ENCODE results near the gene PIK3CD. TPM values are rescaled to one million over a fixed set of nuclear protein-coding genes. Genes with fewer than 3 reads are reported as not detected.
A peak's percentile ranks its signal among the peaks of the same experiment; 100 is the strongest.

The PIK3CD gene
- total RNA-seq, 1 experiment from 2014 or later = 10.3 TPM

DNA sequence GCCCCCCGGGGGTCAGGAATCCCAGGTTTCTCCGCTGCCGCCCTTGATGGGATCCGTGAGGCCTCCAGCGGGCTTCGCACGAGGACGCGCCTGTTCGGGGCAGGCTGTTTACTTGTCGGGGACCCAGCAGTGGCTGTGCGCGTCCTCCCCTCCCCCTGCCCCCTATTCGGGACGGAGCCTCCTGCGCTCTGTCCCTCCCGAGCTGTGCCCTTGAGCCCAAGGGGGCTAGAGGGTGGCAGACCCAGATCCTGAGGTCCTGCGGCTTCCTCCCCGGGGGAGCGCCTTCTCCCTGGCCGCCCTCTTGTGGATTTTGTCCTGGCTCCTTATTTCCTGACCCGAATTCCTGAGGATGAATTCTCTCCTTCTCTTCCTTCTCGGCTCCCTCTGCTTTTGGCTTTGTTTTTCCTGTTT, 38.4 kb downstream of the PIK3CD start:
- H3K36me3 ChIP-seq (ENCODE audit: low read depth) = no peaks in the 10 kb centered on the region
- CTCF ChIA-PET = no interaction called here
- intact Hi-C loops (cut with micrococcal nuclease; ENCODE audit: unreplicated experiment) = no loop called here
- peaks cover 20% of the 10 kb centered on the region for H3F3A ChIP-seq (ENCODE audit: insufficient read depth, low read depth)
- no peaks in the 10 kb centered on the region for H3K9me2 ChIP-seq (ENCODE audit: insufficient read depth)
- no peaks in the 10 kb centered on the region for H3K9me3 ChIP-seq (ENCODE audit: insufficient read depth, low read depth)
- H4K20me1 ChIP-seq (ENCODE audit: insufficient read depth) = no peaks in the 10 kb centered on the region
- peaks cover 15% of the 10 kb centered on the region; the same call in 1 of the 2 replicates for H3K4me1 ChIP-seq (replicated peaks; ENCODE audit: insufficient read depth)
- no peaks in the 10 kb centered on the region for H3K27me3 ChIP-seq (ENCODE audit: insufficient read depth, low read depth)
- TF ChIP-seq, protein P1, sequence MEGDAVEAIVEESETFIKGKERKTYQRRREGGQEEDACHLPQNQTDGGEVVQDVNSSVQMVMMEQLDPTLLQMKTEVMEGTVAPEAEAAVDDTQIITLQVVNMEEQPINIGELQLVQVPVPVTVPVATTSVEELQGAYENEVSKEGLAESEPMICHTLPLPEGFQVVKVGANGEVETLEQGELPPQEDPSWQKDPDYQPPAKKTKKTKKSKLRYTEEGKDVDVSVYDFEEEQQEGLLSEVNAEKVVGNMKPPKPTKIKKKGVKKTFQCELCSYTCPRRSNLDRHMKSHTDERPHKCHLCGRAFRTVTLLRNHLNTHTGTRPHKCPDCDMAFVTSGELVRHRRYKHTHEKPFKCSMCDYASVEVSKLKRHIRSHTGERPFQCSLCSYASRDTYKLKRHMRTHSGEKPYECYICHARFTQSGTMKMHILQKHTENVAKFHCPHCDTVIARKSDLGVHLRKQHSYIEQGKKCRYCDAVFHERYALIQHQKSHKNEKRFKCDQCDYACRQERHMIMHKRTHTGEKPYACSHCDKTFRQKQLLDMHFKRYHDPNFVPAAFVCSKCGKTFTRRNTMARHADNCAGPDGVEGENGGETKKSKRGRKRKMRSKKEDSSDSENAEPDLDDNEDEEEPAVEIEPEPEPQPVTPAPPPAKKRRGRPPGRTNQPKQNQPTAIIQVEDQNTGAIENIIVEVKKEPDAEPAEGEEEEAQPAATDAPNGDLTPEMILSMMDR (conservative IDR thresholded peaks at IDR 0.05) = no peak
- TF ChIP-seq EZH2 (IDR thresholded peaks at IDR 0.05; ENCODE audit: low read depth) = no peak
- no peaks in the 10 kb centered on the region for H3K79me2 ChIP-seq (ENCODE audit: low read depth)
- peak in 1 of 2 experiments; percentile 32 for DNase-seq
- peak overlapping the region; percentile 84 for H3K4me2 ChIP-seq
- TSS peak; percentile 52 for BruUV-seq (replicated peaks)
- no peak overlapping the region for H3K27ac ChIP-seq
- H3K4me3 ChIP-seq = peak overlapping the region; percentile 50; the same call in 1 of the 2 replicates
- peak overlapping the region; percentile 50; the same call in 1 of the 2 replicates for H2AFZ ChIP-seq
- POLR2A ChIA-PET (ENCODE audit: unreplicated experiment) = no interaction called here

- no TSS peak for BruUV-seq (replicated peaks)
- H3K27ac ChIP-seq = no peak overlapping the region
- POLR2A ChIA-PET (ENCODE audit: unreplicated experiment) = interaction anchor here (0.6 kb wide), 1 partner anchor 146 kb away, joined by 10 read pairs; no protein-coding TSS in a partner anchor
Measured at GRCh38 chr1:9690440-9691107, 39.0 kb downstream of the PIK3CD start.

GRCh38 chr1:9691108-9691445, 39.5 kb downstream of the PIK3CD start:
- H3K4me1 ChIP-seq (replicated peaks; ENCODE audit: insufficient read depth) = peaks cover 15% of the 10 kb centered on the region; the same call in 1 of the 2 replicates
- no peaks in the 10 kb centered on the region for H3K9me2 ChIP-seq (ENCODE audit: insufficient read depth)
- H3K36me3 ChIP-seq (ENCODE audit: low read depth) = no peaks in the 10 kb centered on the region
- H3K27ac ChIP-seq = no peak overlapping the region
- no peaks in the 10 kb centered on the region for H3K79me2 ChIP-seq (ENCODE audit: low read depth)
- no peaks in the 10 kb centered on the region for H3K9me3 ChIP-seq (ENCODE audit: insufficient read depth, low read depth)
- no peak overlapping the region for H3K4me2 ChIP-seq
- ChIA-PET POLR2A (ENCODE audit: unreplicated experiment) (interaction anchor here (0.6 kb wide), 2 partner anchors 46 to 146 kb away, joined by 10 to 12 read pairs; no protein-coding TSS in a partner anchor), CTCF (interaction anchor here (0.6 kb wide), 2 partner anchors 11 to 18 kb away, joined by 3 to 7 read pairs; no protein-coding TSS in a partner anchor)
- no peaks in the 10 kb centered on the region for H4K20me1 ChIP-seq (ENCODE audit: insufficient read depth)
- H3F3A ChIP-seq (ENCODE audit: insufficient read depth, low read depth) = peaks cover 15% of the 10 kb centered on the region
- no peaks in the 10 kb centered on the region for H3K27me3 ChIP-seq (ENCODE audit: insufficient read depth, low read depth)
- intact Hi-C loops (cut with micrococcal nuclease; ENCODE audit: unreplicated experiment) = no loop called here
- BruUV-seq (replicated peaks) = no TSS peak
- DNase-seq = no peak
- no peak for TF ChIP-seq EZH2 (IDR thresholded peaks at IDR 0.05; ENCODE audit: low read depth)
- TF ChIP-seq, protein P1 (conservative IDR thresholded peaks at IDR 0.05) = no peak
- H3K4me3 ChIP-seq = no peak overlapping the region
- H2AFZ ChIP-seq = no peak overlapping the region

More at GRCh38 chr1:9690440-9691107, 39.0 kb downstream of the PIK3CD start:
- Histone ChIP-seq H3K79me2 (ENCODE audit: low read depth) (no peaks in the 10 kb centered on the region), H3K4me1 (replicated peaks; ENCODE audit: insufficient read depth) (peaks cover 15% of the 10 kb centered on the region; the same call in 1 of the 2 replicates), H3K9me3 (ENCODE audit: insufficient read depth, low read depth) (no peaks in the 10 kb centered on the region), H3K4me3 (peak overlapping the region; percentile 50; the same call in 1 of the 2 replicates), H3K36me3 (ENCODE audit: low read depth) (no peaks in the 10 kb centered on the region), H2AFZ (no peak overlapping the region), H3K27me3 (ENCODE audit: insufficient read depth, low read depth) (no peaks in the 10 kb centered on the region), H3K4me2 (peak overlapping the region; percentile 84), H3K9me2 (ENCODE audit: insufficient read depth) (no peaks in the 10 kb centered on the region), H3F3A (ENCODE audit: insufficient read depth, low read depth) (peaks cover 20% of the 10 kb centered on the region), H4K20me1 (ENCODE audit: insufficient read depth) (no peaks in the 10 kb centered on the region)
- CTCF ChIA-PET = no interaction called here
- intact Hi-C loops (cut with micrococcal nuclease; ENCODE audit: unreplicated experiment) = no loop called here
- no peak for DNase-seq
- TF ChIP-seq, protein P1 (conservative IDR thresholded peaks at IDR 0.05) = no peak
- TF ChIP-seq EZH2 (IDR thresholded peaks at IDR 0.05; ENCODE audit: low read depth) = no peak

Measured in PC-9 (cell line).